CD14-positive monocyte (primary cell): ENCODE measurements around the gene SPRING1. TPM values are rescaled to one million over a fixed set of nuclear protein-coding genes. Genes with fewer than 3 reads are reported as not detected.

ENCODE experiments used
- DNase-seq, 3 donors: peaks; one replicate each; pipeline ENCODE4 v3.0.0-alpha.2; 2011 to 2022
- H2AFZ ChIP-seq: 2 replicates; pipeline ENCODE4 v1.6.0; 2012; ENCODE audit warnings: mild to moderate bottlenecking, low read depth, low read length, inconsistent platforms; ENCODE audit not compliant: insufficient read depth, poor library complexity, severe bottlenecking
- H3K27ac ChIP-seq, 2 donors: 1 replicate in 1 of 2; 2 replicates in 1 of 2; pipeline ENCODE4 v1.5.1; 2012 to 2013; ENCODE audit warnings: low read length in 2 of 2, control low read depth in 1 of 2, inconsistent platforms in 1 of 2, low read depth in 1 of 2, mild to moderate bottlenecking in 1 of 2
- H3K27me3 ChIP-seq, 2 donors: one replicate each; pipeline versions ENCODE4 v1.6.0 to v1.6.1; 2011 to 2013; ENCODE audit warnings: low read length in 2 of 2; ENCODE audit not compliant: control insufficient read depth in 2 of 2, insufficient read depth in 2 of 2
- H3K36me3 ChIP-seq, 2 donors: replicated peaks in 1 of 2; 1 replicate in 1 of 2; 2 replicates in 1 of 2; pipeline versions ENCODE4 v1.5.1 to v1.6.1; 2012 to 2013; ENCODE audit warnings: low read length in 2 of 2, control low read depth in 1 of 2, inconsistent platforms in 1 of 2, mild to moderate bottlenecking in 1 of 2; ENCODE audit not compliant: insufficient read depth in 2 of 2, control insufficient read depth in 1 of 2
- H3K4me1 ChIP-seq, 2 donors: 1 replicate in 1 of 2; 2 replicates in 1 of 2; pipeline versions ENCODE4 v1.5.1 to v1.6.1; 2012 to 2013; ENCODE audit warnings: low read length in 2 of 2, control low read depth in 1 of 2, inconsistent platforms in 1 of 2, mild to moderate bottlenecking in 1 of 2, moderate library complexity in 1 of 2; ENCODE audit not compliant: insufficient read depth in 2 of 2, control insufficient read depth in 1 of 2
- H3K4me2 ChIP-seq: replicated peaks from 2 replicates; pipeline ENCODE3; 2012; ENCODE audit warnings: low read length, moderate library complexity, mild to moderate bottlenecking; ENCODE audit not compliant: poor library complexity, severe bottlenecking; ENCODE audit errors: extremely low read depth
- H3K4me3 ChIP-seq, 3 experiments: fragments of 200-600 bp in 1 of 3; sonication (generic) in 1 of 3; replicated peaks in 1 of 3; 1 replicate in 2 of 3; 2 replicates in 1 of 3; pipeline ENCODE4 v1.5.1; 2011 to 2013; ENCODE audit warnings: low read length in 3 of 3, mild to moderate bottlenecking in 3 of 3, control low read depth in 2 of 3, low read depth in 2 of 3, inconsistent platforms in 1 of 3, moderate library complexity in 1 of 3
- H3K79me2 ChIP-seq: 2 replicates; pipeline ENCODE4 v1.6.0; 2012; ENCODE audit warnings: mild to moderate bottlenecking, control low read depth, inconsistent platforms, low read length, moderate library complexity; ENCODE audit not compliant: insufficient read depth
- H3K9ac ChIP-seq: 2 replicates; pipeline ENCODE4 v1.6.0; 2017; ENCODE audit warnings: low read length, mild to moderate bottlenecking; ENCODE audit not compliant: insufficient read depth, poor library complexity, severe bottlenecking
- H3K9me3 ChIP-seq, 2 donors: replicated peaks in 1 of 2; 1 replicate in 1 of 2; 2 replicates in 1 of 2; pipeline versions ENCODE4 v1.5.1 to v1.6.1; 2012 to 2013; ENCODE audit warnings: low read length in 2 of 2, control low read depth in 1 of 2; ENCODE audit not compliant: control insufficient read depth in 1 of 2, insufficient read depth in 1 of 2
- H4K20me1 ChIP-seq: 2 replicates; pipeline ENCODE4 v1.6.0; 2012; ENCODE audit warnings: mild to moderate bottlenecking, low read length, control low read depth, moderate library complexity; ENCODE audit not compliant: insufficient read depth
- H3K27ac Mint-ChIP-seq, 7 donors: one replicate each; pipeline ENCODE4 v1.8.0; 2020; ENCODE audit warnings: mild to moderate bottlenecking in 7 of 7, mixed read lengths in 7 of 7, moderate library complexity in 6 of 7, inconsistent platforms in 2 of 7
- H3K27me3 Mint-ChIP-seq, 3 donors: one replicate each; pipeline ENCODE4 v1.8.0; 2021 to 2022; ENCODE audit warnings: low read depth in 3 of 3, mild to moderate bottlenecking in 3 of 3, mixed read lengths in 3 of 3, moderate library complexity in 3 of 3, inconsistent platforms in 1 of 3
- H3K36me3 Mint-ChIP-seq, 2 donors: one replicate each; pipeline ENCODE4 v1.8.0; 2020; ENCODE audit warnings: mixed read lengths in 2 of 2, inconsistent platforms in 1 of 2, mild to moderate bottlenecking in 1 of 2
- H3K4me1 Mint-ChIP-seq: one replicate; pipeline ENCODE4 v1.8.0; 2020; ENCODE audit warnings: mild to moderate bottlenecking, mixed read lengths
- H3K4me3 Mint-ChIP-seq, 2 donors: one replicate each; pipeline ENCODE4 v1.8.0; 2020; ENCODE audit warnings: mild to moderate bottlenecking in 2 of 2, mixed read lengths in 2 of 2, moderate library complexity in 1 of 2
- H3K9me3 Mint-ChIP-seq, 7 donors: one replicate each; pipeline ENCODE4 v1.8.0; 2020 to 2022; ENCODE audit warnings: mixed read lengths in 7 of 7, mild to moderate bottlenecking in 6 of 7, moderate library complexity in 6 of 7, inconsistent platforms in 2 of 7
- WGBS: methylation state at CpG from one replicate; pipeline ENCODE4 v1.1.5; 2013; ENCODE audit warnings: missing lambda C conversion rate; ENCODE audit not compliant: insufficient coverage; 5-methylcytosine and 5-hydroxymethylcytosine counted together
- intact Hi-C, 2 donors: fragments of 100-400 bp; cut with micrococcal nuclease; formaldehyde crosslinking; loops; one replicate each; pipeline versions ENCODE4 v1.15.0 to v1.15.1; 2023
- polyA plus RNA-seq, 3 donors: library from polyadenylated mRNA; depleted of rRNA in 1 of 3; unstranded in 2 of 3; stranded (reverse) in 1 of 3; fragments of 300-500 nt in 2 of 3; fragments of >200 nt in 1 of 3; fragmentation: Illumina TruSeq in 2 of 3; gene quantifications; 1 replicate in 2 of 3; 2 replicates in 1 of 3; pipeline ENCODE4 v1.2.3, GENCODE V29; 2012 to 2021
- TF ChIP-seq, protein P1 (sequence below): fragments of 200-600 bp; IDR thresholded peaks from one replicate; pipeline ENCODE4 v1.8.0; 2022; ENCODE audit warnings: antibody characterized with exemption, mild to moderate bottlenecking

The SPRING1 gene
- polyA plus RNA-seq, 3 donors = 6.3 to 19.3 (median 15.6) TPM

DNA sequence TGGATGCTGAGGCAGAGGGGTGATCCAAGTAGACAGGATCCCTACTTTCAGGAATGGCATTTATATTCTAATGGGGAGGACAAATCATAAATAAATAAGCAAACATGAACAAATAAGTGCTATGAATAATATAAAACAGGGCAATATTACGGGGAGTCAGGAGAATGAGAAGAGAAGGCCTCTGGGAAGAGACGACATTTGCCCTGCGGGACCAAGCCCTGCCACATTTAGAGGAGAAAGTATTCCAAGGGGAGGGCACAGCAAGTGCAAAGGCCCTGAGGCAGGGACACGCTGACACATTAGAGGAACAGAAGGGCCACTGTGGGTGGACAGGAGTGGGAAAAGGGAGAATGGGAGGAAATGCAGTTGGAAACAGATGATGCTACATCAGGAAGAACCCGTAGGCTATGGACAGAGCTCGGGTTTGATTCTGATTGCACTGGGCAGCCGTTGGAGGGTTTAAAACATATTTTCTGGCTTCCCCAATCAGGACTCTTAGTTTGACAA, 1.6 kb upstream of the SPRING1 start:
- intact Hi-C loops = loop anchor here (2.0 to 5.0 kb wide), 2 partner anchors 78 to 79 kb away; no protein-coding TSS in a partner anchor
- H3K36me3 ChIP-seq = peaks cover 5 to 8% of the 10 kb centered on the region in 2 donors
- no peak overlapping the region for H3K4me3 ChIP-seq
- peaks cover 0 to 2% (median 0%) of the 10 kb centered on the region in 7 donors for H3K9me3 Mint-ChIP-seq
- H3K27ac Mint-ChIP-seq = no peak overlapping the region
- peaks cover 22% of the 10 kb centered on the region for H3K79me2 ChIP-seq
- no peak overlapping the region for H3K27ac ChIP-seq
- peaks cover 3% of the 10 kb centered on the region in 2 donors for H3K27me3 ChIP-seq
- peaks cover 8 to 9% of the 10 kb centered on the region in 2 donors for H3K36me3 Mint-ChIP-seq
- no peak overlapping the region for H3K4me2 ChIP-seq
- H3K4me1 ChIP-seq = peaks cover 15 to 26% of the 10 kb centered on the region in 2 donors
- H3K4me3 Mint-ChIP-seq = peak overlapping the region in 1 of 2 donors; percentile 49
- WGBS = 100% methylated on average over 3 of the region's 7 CpGs
- no peak overlapping the region for H3K9ac ChIP-seq
- DNase-seq = no peak
- H4K20me1 ChIP-seq = peaks cover 17% of the 10 kb centered on the region
- H3K4me1 Mint-ChIP-seq = peaks cover 22% of the 10 kb centered on the region
- H3K27me3 Mint-ChIP-seq = peaks cover 6 to 14% (median 13%) of the 10 kb centered on the region in 3 donors
- H3K9me3 ChIP-seq = no peaks in the 10 kb centered on the region
- TF ChIP-seq, protein P1, sequence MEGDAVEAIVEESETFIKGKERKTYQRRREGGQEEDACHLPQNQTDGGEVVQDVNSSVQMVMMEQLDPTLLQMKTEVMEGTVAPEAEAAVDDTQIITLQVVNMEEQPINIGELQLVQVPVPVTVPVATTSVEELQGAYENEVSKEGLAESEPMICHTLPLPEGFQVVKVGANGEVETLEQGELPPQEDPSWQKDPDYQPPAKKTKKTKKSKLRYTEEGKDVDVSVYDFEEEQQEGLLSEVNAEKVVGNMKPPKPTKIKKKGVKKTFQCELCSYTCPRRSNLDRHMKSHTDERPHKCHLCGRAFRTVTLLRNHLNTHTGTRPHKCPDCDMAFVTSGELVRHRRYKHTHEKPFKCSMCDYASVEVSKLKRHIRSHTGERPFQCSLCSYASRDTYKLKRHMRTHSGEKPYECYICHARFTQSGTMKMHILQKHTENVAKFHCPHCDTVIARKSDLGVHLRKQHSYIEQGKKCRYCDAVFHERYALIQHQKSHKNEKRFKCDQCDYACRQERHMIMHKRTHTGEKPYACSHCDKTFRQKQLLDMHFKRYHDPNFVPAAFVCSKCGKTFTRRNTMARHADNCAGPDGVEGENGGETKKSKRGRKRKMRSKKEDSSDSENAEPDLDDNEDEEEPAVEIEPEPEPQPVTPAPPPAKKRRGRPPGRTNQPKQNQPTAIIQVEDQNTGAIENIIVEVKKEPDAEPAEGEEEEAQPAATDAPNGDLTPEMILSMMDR = no peak
- H2AFZ ChIP-seq = no peak overlapping the region

GRCh38 chr12:116736962-116737773, 701 bp downstream of the SPRING1 start:
- peaks cover 36% of the 10 kb centered on the region for H3K79me2 ChIP-seq
- H3K4me3 ChIP-seq = peak overlapping the region; percentile 57 to 84 (median 68)
- H4K20me1 ChIP-seq = peaks cover 25% of the 10 kb centered on the region
- 6% methylated on average over 19 of the region's 24 CpGs for WGBS
- Mint-ChIP-seq H3K4me1 (peaks cover 22% of the 10 kb centered on the region), H3K36me3 (peaks cover 20 to 28% of the 10 kb centered on the region in 2 donors), H3K27me3 (peaks cover 2 to 10% (median 10%) of the 10 kb centered on the region in 3 donors), H3K4me3 (peak overlapping the region; percentile 83 to 98), H3K27ac (peak overlapping the region; percentile 46 to 91 (median 82)), H3K9me3 (peaks cover 0 to 2% (median 0%) of the 10 kb centered on the region in 7 donors)
- H3K9me3 ChIP-seq = no peaks in the 10 kb centered on the region
- peak overlapping the region; percentile 87 for H3K4me2 ChIP-seq
- intact Hi-C loops = loop anchor here in 1 of 2 donors (5.0 kb wide), 1 partner anchor 80 kb away; no protein-coding TSS in a partner anchor
- peaks cover 3% of the 10 kb centered on the region in 2 donors for H3K27me3 ChIP-seq
- peaks cover 15 to 26% of the 10 kb centered on the region in 2 donors for H3K4me1 ChIP-seq
- H3K27ac ChIP-seq = peak overlapping the region in 1 of 2 donors; percentile 71
- H3K36me3 ChIP-seq = peaks cover 15 to 28% of the 10 kb centered on the region in 2 donors
- H3K9ac ChIP-seq = peak overlapping the region; percentile 72
- H2AFZ ChIP-seq = peak overlapping the region; percentile 65
- peak in 1 of 3 donors; percentile 9 for DNase-seq
- TF ChIP-seq, protein P1 = no peak
